HEK293 (cell line): ENCODE results near the gene RNF224.

Source experiments
- CTCF ChIA-PET: fragments of 350-600 bp; formaldehyde crosslinking; extraction: SDS; loops from one replicate; lab custom pipeline; 2021; ENCODE audit warnings: antibody characterized with exemption; lab: Yijun Ruan, JAX
- POLR2A ChIA-PET: fragments of 300-600 bp; formaldehyde crosslinking; extraction: SDS; loops from one replicate; lab custom pipeline; 2020; ENCODE audit warnings: antibody characterized with exemption, inconsistent platforms; lab: Yijun Ruan, JAX
- H3K27ac ChIP-seq: fragments of 200-500 bp; sonication (Bioruptor generic); 2 replicates; pipeline ENCODE4 v1.5.1; 2014; ENCODE audit warnings: low read depth, low read length, control low read depth, inconsistent platforms; ENCODE audit errors: extremely low read depth
- H3K36me3 ChIP-seq, 2 experiments: fragments of 200-500 bp in 1 of 2; sonication (Bioruptor generic) in 1 of 2; 1 replicate in 1 of 2; 2 replicates in 1 of 2; pipeline ENCODE4 v1.5.1; 2014 to 2017; ENCODE audit warnings: inconsistent platforms in 2 of 2, low read length in 2 of 2; ENCODE audit not compliant: control insufficient read depth in 2 of 2, insufficient read depth in 1 of 2
- H3K4me1 ChIP-seq: fragments of 200-500 bp; sonication (Bioruptor generic); 2 replicates; pipeline ENCODE4 v1.5.1; 2014; ENCODE audit warnings: mild to moderate bottlenecking, low read length, inconsistent platforms; ENCODE audit not compliant: control insufficient read depth, insufficient read depth
- H3K4me3 ChIP-seq: 2 replicates; pipeline ENCODE4 v1.5.1; 2011; ENCODE audit warnings: low read depth, mild to moderate bottlenecking, control low read depth, low read length, moderate library complexity
- H3K9me3 ChIP-seq: fragments of 200-500 bp; sonication (Bioruptor generic); 2 replicates; pipeline ENCODE4 v1.5.1; 2014; ENCODE audit warnings: low read depth, low read length, inconsistent platforms; ENCODE audit not compliant: control insufficient read depth, insufficient read depth
- GLIS1 ChIP-seq: fragments of 450-650 bp; formaldehyde crosslinking; IDR thresholded peaks from 2 replicates; pipeline ENCODE4 v1.5.1; 2016; ENCODE audit warnings: missing biosample characterization, missing genetic modification characterization
- HIC1 ChIP-seq: fragments of 450-650 bp; formaldehyde crosslinking; IDR thresholded peaks from 2 replicates; pipeline ENCODE4 v1.5.1; 2016; ENCODE audit warnings: missing biosample characterization, missing genetic modification characterization
- SCRT1 ChIP-seq: fragments of 450-650 bp; formaldehyde crosslinking; IDR thresholded peaks from 2 replicates; pipeline ENCODE4 v1.5.1; 2016; ENCODE audit warnings: missing biosample characterization, missing genetic modification characterization, borderline replicate concordance
- SCRT2 ChIP-seq: fragments of 450-650 bp; formaldehyde crosslinking; IDR thresholded peaks from 2 replicates; pipeline ENCODE4 v1.5.1; 2016; ENCODE audit warnings: missing biosample characterization, missing genetic modification characterization
- WT1 ChIP-seq: fragments of 450-650 bp; formaldehyde crosslinking; IDR thresholded peaks from 2 replicates; pipeline ENCODE4 v1.5.1; 2016; ENCODE audit warnings: missing biosample characterization, missing genetic modification characterization
- YY2 ChIP-seq: fragments of 450-650 bp; formaldehyde crosslinking; IDR thresholded peaks from 2 replicates; pipeline ENCODE4 v1.5.1; 2016; ENCODE audit warnings: missing biosample characterization, missing genetic modification characterization
- ZNF133 ChIP-seq: fragments of 450-650 bp; formaldehyde crosslinking; IDR thresholded peaks from 2 replicates; pipeline ENCODE4 v1.5.1; 2016; ENCODE audit warnings: missing biosample characterization, missing genetic modification characterization
- ZNF202 ChIP-seq: fragments of 450-650 bp; formaldehyde crosslinking; IDR thresholded peaks from 2 replicates; pipeline ENCODE4 v1.5.1; 2016; ENCODE audit warnings: missing biosample characterization, missing genetic modification characterization, borderline replicate concordance
- ZNF362 ChIP-seq: fragments of 450-650 bp; formaldehyde crosslinking; IDR thresholded peaks from 2 replicates; pipeline ENCODE4 v1.5.1; 2016; ENCODE audit warnings: missing biosample characterization, missing genetic modification characterization
- ZNF391 ChIP-seq: fragments of 450-650 bp; formaldehyde crosslinking; IDR thresholded peaks from 2 replicates; pipeline ENCODE4 v1.5.1; 2016; ENCODE audit warnings: low read depth, missing biosample characterization, missing genetic modification characterization, borderline replicate concordance
- ZNF449 ChIP-seq: fragments of 450-650 bp; formaldehyde crosslinking; IDR thresholded peaks from 2 replicates; pipeline ENCODE4 v1.5.1; 2017; ENCODE audit warnings: missing biosample characterization, mild to moderate bottlenecking, missing genetic modification characterization, moderate library complexity
- ZNF558 ChIP-seq: fragments of 450-650 bp; formaldehyde crosslinking; IDR thresholded peaks from 2 replicates; pipeline ENCODE4 v1.5.1; 2016; ENCODE audit warnings: missing biosample characterization, missing genetic modification characterization
- ZNF654 ChIP-seq: fragments of 450-650 bp; formaldehyde crosslinking; IDR thresholded peaks from 2 replicates; pipeline ENCODE4 v1.5.1; 2016; ENCODE audit warnings: low read depth, missing biosample characterization, missing genetic modification characterization
- ZNF768 ChIP-seq: fragments of 450-650 bp; formaldehyde crosslinking; IDR thresholded peaks from 2 replicates; pipeline ENCODE4 v1.5.1; 2018; ENCODE audit warnings: missing biosample characterization, mild to moderate bottlenecking, missing genetic modification characterization
- ZNF830 ChIP-seq: fragments of 450-650 bp; IDR thresholded peaks from 2 replicates; pipeline ENCODE4 v1.5.0; 2018; ENCODE audit warnings: missing biosample characterization, missing genetic modification characterization, low read depth, mild to moderate bottlenecking, moderate library complexity
- ZSCAN18 ChIP-seq: fragments of 450-650 bp; formaldehyde crosslinking; IDR thresholded peaks from 2 replicates; pipeline ENCODE4 v1.5.1; 2016; ENCODE audit warnings: missing biosample characterization, missing genetic modification characterization
- TF ChIP-seq, protein P1 (sequence below): fragments of 450-650 bp; formaldehyde crosslinking; IDR thresholded peaks from 2 replicates; pipeline ENCODE4 v1.5.1; 2016; ENCODE audit warnings: missing biosample characterization, missing genetic modification characterization
- TF ChIP-seq, protein P2 (sequence below): fragments of 450-650 bp; formaldehyde crosslinking; IDR thresholded peaks from 2 replicates; pipeline ENCODE4 v1.5.1; 2016; ENCODE audit warnings: missing biosample characterization, missing genetic modification characterization
- TF ChIP-seq, protein P3 (sequence below): fragments of 450-650 bp; formaldehyde crosslinking; IDR thresholded peaks from 2 replicates; pipeline ENCODE4 v1.5.1; 2017; ENCODE audit warnings: missing biosample characterization, missing genetic modification characterization

The RNF224 gene

DNA sequence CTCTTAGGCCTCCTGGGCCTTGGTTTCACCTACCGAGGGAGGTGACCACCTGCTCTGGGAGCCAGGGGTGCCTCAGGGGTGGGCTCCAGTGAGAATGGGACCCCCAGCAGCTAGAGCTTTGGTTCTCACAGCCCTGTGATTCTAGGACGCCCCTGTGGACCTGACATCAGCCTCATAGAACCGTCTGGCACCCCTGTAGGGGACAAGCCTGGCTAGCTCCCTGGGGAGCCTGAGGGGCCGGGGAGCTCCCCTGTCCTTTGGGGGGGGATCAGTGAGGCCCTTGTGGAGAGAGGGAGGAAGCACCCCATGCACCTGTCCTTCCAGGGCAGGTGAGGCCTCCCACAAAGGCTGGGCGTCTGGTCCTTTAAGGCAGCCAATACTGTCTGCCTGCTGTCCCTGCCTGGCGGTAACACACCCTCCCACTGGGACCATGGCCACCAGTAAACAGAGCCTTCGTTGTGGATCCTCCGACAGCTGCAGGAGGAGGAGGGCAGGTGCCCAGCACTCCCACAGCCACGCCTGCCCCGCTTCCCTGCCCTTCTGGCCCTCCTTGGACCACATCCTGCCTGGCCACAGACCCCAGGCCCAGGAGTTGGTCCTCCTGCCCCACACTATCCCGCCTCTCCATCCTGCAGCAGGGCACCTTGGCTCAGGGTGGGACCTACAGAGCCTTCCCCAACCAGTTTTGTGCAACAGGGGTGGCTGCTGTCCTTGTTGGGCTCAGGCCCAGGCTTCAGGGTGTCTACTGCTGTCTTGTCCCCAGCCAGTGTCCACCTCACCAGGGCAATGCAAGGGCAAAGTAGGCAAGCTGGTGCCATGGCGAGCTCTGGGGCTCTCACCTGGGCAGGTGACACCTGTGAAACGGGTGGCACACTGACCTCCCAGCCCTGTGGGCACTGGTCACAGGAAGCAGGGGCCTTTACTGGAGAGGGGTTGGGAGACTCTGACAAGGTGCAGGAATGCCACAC lies 10.7 kb downstream of the RNF224 start:
- H3K4me1 ChIP-seq, result peaks cover 3% of the 10 kb centered on the region; the same call in 1 of the 2 replicates
- TF ChIP-seq ZNF391 (tag by site-specific recombination) (no peak), ZNF768 (no peak), ZNF558 (tag by site-specific recombination) (no peak), ZNF362 (tag by site-specific recombination) (no peak), ZNF830 (tag by site-specific recombination) (no peak), ZNF449 (tag by site-specific recombination) (peak; percentile 81), SCRT1 (tag by site-specific recombination) (0 out of 2 replicates have a peak, but pooled peaks have one; percentile 35), YY2 (tag by site-specific recombination) (no peak), GLIS1 (tag by site-specific recombination) (peak; percentile 97), ZNF654 (tag by site-specific recombination) (no peak), ZSCAN18 (tag by site-specific recombination) (no peak), HIC1 (0 out of 2 replicates have a peak, but pooled peaks have one; percentile 41), ZNF202 (tag by site-specific recombination) (no peak), WT1 (tag by site-specific recombination) (0 out of 2 replicates have a peak, but pooled peaks have one; percentile 14), SCRT2 (tag by site-specific recombination) (peak; percentile 51), ZNF133 (no peak)
- TF ChIP-seq, protein P1, sequence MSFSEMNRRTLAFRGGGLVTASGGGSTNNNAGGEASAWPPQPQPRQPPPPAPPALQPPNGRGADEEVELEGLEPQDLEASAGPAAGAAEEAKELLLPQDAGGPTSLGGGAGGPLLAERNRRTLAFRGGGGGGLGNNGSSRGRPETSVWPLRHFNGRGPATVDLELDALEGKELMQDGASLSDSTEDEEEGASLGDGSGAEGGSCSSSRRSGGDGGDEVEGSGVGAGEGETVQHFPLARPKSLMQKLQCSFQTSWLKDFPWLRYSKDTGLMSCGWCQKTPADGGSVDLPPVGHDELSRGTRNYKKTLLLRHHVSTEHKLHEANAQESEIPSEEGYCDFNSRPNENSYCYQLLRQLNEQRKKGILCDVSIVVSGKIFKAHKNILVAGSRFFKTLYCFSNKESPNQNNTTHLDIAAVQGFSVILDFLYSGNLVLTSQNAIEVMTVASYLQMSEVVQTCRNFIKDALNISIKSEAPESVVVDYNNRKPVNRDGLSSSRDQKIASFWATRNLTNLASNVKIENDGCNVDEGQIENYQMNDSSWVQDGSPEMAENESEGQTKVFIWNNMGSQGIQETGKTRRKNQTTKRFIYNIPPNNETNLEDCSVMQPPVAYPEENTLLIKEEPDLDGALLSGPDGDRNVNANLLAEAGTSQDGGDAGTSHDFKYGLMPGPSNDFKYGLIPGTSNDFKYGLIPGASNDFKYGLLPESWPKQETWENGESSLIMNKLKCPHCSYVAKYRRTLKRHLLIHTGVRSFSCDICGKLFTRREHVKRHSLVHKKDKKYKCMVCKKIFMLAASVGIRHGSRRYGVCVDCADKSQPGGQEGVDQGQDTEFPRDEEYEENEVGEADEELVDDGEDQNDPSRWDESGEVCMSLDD (tag by site-specific recombination), result no peak
- TF ChIP-seq, protein P2, sequence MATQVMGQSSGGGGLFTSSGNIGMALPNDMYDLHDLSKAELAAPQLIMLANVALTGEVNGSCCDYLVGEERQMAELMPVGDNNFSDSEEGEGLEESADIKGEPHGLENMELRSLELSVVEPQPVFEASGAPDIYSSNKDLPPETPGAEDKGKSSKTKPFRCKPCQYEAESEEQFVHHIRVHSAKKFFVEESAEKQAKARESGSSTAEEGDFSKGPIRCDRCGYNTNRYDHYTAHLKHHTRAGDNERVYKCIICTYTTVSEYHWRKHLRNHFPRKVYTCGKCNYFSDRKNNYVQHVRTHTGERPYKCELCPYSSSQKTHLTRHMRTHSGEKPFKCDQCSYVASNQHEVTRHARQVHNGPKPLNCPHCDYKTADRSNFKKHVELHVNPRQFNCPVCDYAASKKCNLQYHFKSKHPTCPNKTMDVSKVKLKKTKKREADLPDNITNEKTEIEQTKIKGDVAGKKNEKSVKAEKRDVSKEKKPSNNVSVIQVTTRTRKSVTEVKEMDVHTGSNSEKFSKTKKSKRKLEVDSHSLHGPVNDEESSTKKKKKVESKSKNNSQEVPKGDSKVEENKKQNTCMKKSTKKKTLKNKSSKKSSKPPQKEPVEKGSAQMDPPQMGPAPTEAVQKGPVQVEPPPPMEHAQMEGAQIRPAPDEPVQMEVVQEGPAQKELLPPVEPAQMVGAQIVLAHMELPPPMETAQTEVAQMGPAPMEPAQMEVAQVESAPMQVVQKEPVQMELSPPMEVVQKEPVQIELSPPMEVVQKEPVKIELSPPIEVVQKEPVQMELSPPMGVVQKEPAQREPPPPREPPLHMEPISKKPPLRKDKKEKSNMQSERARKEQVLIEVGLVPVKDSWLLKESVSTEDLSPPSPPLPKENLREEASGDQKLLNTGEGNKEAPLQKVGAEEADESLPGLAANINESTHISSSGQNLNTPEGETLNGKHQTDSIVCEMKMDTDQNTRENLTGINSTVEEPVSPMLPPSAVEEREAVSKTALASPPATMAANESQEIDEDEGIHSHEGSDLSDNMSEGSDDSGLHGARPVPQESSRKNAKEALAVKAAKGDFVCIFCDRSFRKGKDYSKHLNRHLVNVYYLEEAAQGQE (tag by site-specific recombination), result no peak
- TF ChIP-seq, protein P3, sequence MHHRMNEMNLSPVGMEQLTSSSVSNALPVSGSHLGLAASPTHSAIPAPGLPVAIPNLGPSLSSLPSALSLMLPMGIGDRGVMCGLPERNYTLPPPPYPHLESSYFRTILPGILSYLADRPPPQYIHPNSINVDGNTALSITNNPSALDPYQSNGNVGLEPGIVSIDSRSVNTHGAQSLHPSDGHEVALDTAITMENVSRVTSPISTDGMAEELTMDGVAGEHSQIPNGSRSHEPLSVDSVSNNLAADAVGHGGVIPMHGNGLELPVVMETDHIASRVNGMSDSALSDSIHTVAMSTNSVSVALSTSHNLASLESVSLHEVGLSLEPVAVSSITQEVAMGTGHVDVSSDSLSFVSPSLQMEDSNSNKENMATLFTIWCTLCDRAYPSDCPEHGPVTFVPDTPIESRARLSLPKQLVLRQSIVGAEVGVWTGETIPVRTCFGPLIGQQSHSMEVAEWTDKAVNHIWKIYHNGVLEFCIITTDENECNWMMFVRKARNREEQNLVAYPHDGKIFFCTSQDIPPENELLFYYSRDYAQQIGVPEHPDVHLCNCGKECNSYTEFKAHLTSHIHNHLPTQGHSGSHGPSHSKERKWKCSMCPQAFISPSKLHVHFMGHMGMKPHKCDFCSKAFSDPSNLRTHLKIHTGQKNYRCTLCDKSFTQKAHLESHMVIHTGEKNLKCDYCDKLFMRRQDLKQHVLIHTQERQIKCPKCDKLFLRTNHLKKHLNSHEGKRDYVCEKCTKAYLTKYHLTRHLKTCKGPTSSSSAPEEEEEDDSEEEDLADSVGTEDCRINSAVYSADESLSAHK (tag by site-specific recombination), result no peak

More for the DNA sequence above, 10.7 kb downstream of the RNF224 start:
- no peak overlapping the region for H3K4me3 ChIP-seq
- peaks cover 0 to 22% of the 10 kb centered on the region in 2 experiments; a peak in 1 of 3 replicates for H3K36me3 ChIP-seq
- POLR2A ChIA-PET, result interaction anchor here (1.2 to 11.5 kb wide), 4 partner anchors 14 to 40 kb away, joined by 3 to 336 read pairs (median 168); partner anchors contain the start of genes CYSRT1, NELFB, RNF208 and RNF224
- no peaks in the 10 kb centered on the region for H3K9me3 ChIP-seq
- no peak overlapping the region for H3K27ac ChIP-seq
- CTCF ChIA-PET, result interaction anchor here (0.5 to 3.4 kb wide), 31 partner anchors 8 to 303 kb away, joined by 3 to 45 read pairs (median 5); partner anchors contain the start of genes ANAPC2, NELFB, RNF224 and SSNA1
